GM12878 (cell line): ENCODE results near the gene TMA16. TPM values are rescaled to one million over a fixed set of nuclear protein-coding genes. Genes with fewer than 3 reads are reported as not detected.

ENCODE experiments used
- ATAC-seq: fragments of 200-7000 bp; cut with Tn5 transposase; 3 replicates; pipeline ENCODE4 v1.9.1; 2020; ENCODE audit warnings: mild to moderate bottlenecking, moderate library complexity
- BruUV-seq: library from RNA; stranded (reverse); fragments of 400-500 nt; replicated peaks from 2 replicates; lab custom pipeline; 2021; lab: Mats Ljungman, UMichigan
- CTCF ChIA-PET: fragments of 300-600 bp; sonication (Branson Sonifier 250); formaldehyde crosslinking; extraction: SDS; loops from one replicate; lab custom pipeline; 2021; ENCODE audit warnings: inconsistent platforms; lab: Yijun Ruan, JAX
- POLR2A ChIA-PET: fragments of 350-600 bp; formaldehyde crosslinking; extraction: SDS; loops from one replicate; lab custom pipeline; 2021; ENCODE audit warnings: inconsistent platforms; lab: Charles Lee
- RAD21 ChIA-PET: fragments of 300-600 bp; sonication (Branson Sonifier 250); formaldehyde crosslinking; loops from one replicate; lab custom pipeline; 2023; ENCODE audit warnings: antibody characterized with exemption; ENCODE audit not compliant: unreplicated experiment; lab: Charles Lee
- SMC1A ChIA-PET: fragments of 300-600 bp; sonication (Branson Sonifier 250); formaldehyde crosslinking; loops from one replicate; lab custom pipeline; 2023; ENCODE audit not compliant: unreplicated experiment, uncharacterized antibody; lab: Charles Lee
- DNase-seq: peaks from one replicate; pipeline ENCODE4 v3.0.0-alpha.2; 2011; ENCODE audit warnings: low read depth, low spot score
- FAIRE-seq: peaks from 3 replicates; lab custom pipeline; 2011; peaks lifted over from hg19 to GRCh38; lab: Jason Lieb, UNC
- H2AFZ ChIP-seq: 2 replicates; pipeline ENCODE4 v1.6.0; 2011; ENCODE audit warnings: low read depth, low read length, control low read depth; ENCODE audit not compliant: control insufficient read depth
- H3K27ac ChIP-seq: 2 replicates; pipeline ENCODE4 v1.5.1; 2011; ENCODE audit warnings: control low read depth; ENCODE audit not compliant: control insufficient read depth, insufficient read depth
- H3K27me3 ChIP-seq, 2 experiments: replicated peaks in 1 of 2; 2 replicates each; pipeline versions ENCODE4 v1.6.0 to v1.6.1; 2011; ENCODE audit warnings: low read length in 1 of 2; ENCODE audit not compliant: control insufficient read depth in 2 of 2, insufficient read depth in 2 of 2
- H3K36me3 ChIP-seq, 2 experiments: 2 replicates each; pipeline ENCODE4 v1.5.1; 2011; ENCODE audit warnings: low read length in 1 of 2; ENCODE audit not compliant: control insufficient read depth in 2 of 2, insufficient read depth in 2 of 2
- H3K4me1 ChIP-seq: 2 replicates; pipeline ENCODE4 v1.6.1; 2011; ENCODE audit warnings: mild to moderate bottlenecking, low read length, moderate library complexity, mixed read lengths; ENCODE audit not compliant: control insufficient read depth, insufficient read depth
- H3K4me2 ChIP-seq: 2 replicates; pipeline ENCODE4 v1.6.0; 2011; ENCODE audit warnings: control low read depth; ENCODE audit not compliant: control insufficient read depth, insufficient read depth
- H3K4me3 ChIP-seq: fragments of 200-600 bp; sonication (generic); 2 replicates; pipeline ENCODE4 v1.5.1; 2016
- H3K79me2 ChIP-seq: 2 replicates; pipeline ENCODE4 v1.6.0; 2011; ENCODE audit warnings: low read length; ENCODE audit not compliant: control insufficient read depth, insufficient read depth
- H3K9ac ChIP-seq: 2 replicates; pipeline ENCODE4 v1.8.0; 2011; ENCODE audit warnings: low read length, control low read depth, mixed read lengths; ENCODE audit not compliant: control insufficient read depth, insufficient read depth
- H3K9me3 ChIP-seq: replicated peaks from 3 replicates; pipeline ENCODE4 v1.5.1; 2011; ENCODE audit warnings: mild to moderate bottlenecking, low read length; ENCODE audit not compliant: control insufficient read depth, insufficient read depth
- H4K20me1 ChIP-seq: 2 replicates; pipeline ENCODE4 v1.6.0; 2011; ENCODE audit not compliant: control insufficient read depth, insufficient read depth
- ATF3 ChIP-seq: IDR thresholded peaks from 2 replicates; pipeline ENCODE4 v1.6.1; 2011; ENCODE audit warnings: low read depth, mild to moderate bottlenecking, low read length, moderate library complexity, borderline replicate concordance; ENCODE audit errors: extremely low read depth
- BRCA1 ChIP-seq: IDR thresholded peaks from 2 replicates; pipeline ENCODE4 v1.6.1; 2011; ENCODE audit warnings: low read depth, low read length, improper control_type of control experiment
- GABPA ChIP-seq: IDR thresholded peaks from 2 replicates; pipeline ENCODE4 v1.6.1; 2014; ENCODE audit warnings: antibody characterized with exemption, low read depth, mild to moderate bottlenecking, inconsistent platforms
- IRF5 ChIP-seq: fragments of 450-650 bp; IDR thresholded peaks from 2 replicates; pipeline ENCODE4 v1.6.1; 2017; ENCODE audit warnings: borderline replicate concordance
- KLF5 ChIP-seq: fragments of 450-650 bp; IDR thresholded peaks from 2 replicates; pipeline ENCODE4 v1.6.1; 2014; ENCODE audit warnings: mild to moderate bottlenecking; ENCODE audit not compliant: partially characterized antibody
- MLLT1 ChIP-seq: fragments of 450-650 bp; IDR thresholded peaks from 2 replicates; pipeline ENCODE4 v1.6.1; 2016; ENCODE audit warnings: mild to moderate bottlenecking
- POLR2AphosphoS2 ChIP-seq: IDR thresholded peaks from 2 replicates; pipeline ENCODE4 v1.6.1; 2011; ENCODE audit warnings: low read depth, mild to moderate bottlenecking, low read length, improper control_type of control experiment, moderate library complexity
- SRF ChIP-seq, 2 experiments: IDR thresholded peaks; 2 replicates each; pipeline ENCODE4 v1.6.1; 2011; ENCODE audit warnings: low read depth in 2 of 2, low read length in 2 of 2, mild to moderate bottlenecking in 1 of 2, moderate library complexity in 1 of 2
- SUPT20H ChIP-seq: IDR thresholded peaks from 2 replicates; pipeline ENCODE4 v1.6.1; 2011; ENCODE audit warnings: low read depth, mild to moderate bottlenecking, low read length, moderate library complexity, borderline replicate concordance; ENCODE audit not compliant: control insufficient read depth
- SUZ12 ChIP-seq: fragments of 200-600 bp; sonication (generic); IDR thresholded peaks from one replicate; pipeline ENCODE4 v1.6.1; 2018; ENCODE audit warnings: antibody characterized with exemption, mild to moderate bottlenecking; ENCODE audit not compliant: unreplicated experiment
- USF1 ChIP-seq: IDR thresholded peaks from 2 replicates; pipeline ENCODE4 v1.6.1; 2011; ENCODE audit warnings: borderline replicate concordance, low read depth, mild to moderate bottlenecking, moderate library complexity, mixed read lengths, low read length; ENCODE audit not compliant: insufficient read depth; ENCODE audit errors: extremely low read length
- YBX1 ChIP-seq: fragments of 450-650 bp; IDR thresholded peaks from 2 replicates; pipeline ENCODE4 v1.6.1; 2016; ENCODE audit warnings: antibody characterized with exemption
- ZSCAN29 ChIP-seq: fragments of 450-650 bp; IDR thresholded peaks from 2 replicates; pipeline ENCODE4 v1.6.1; 2017; ENCODE audit warnings: mild to moderate bottlenecking, moderate library complexity
- WGBS: methylation state at CpG from one replicate; pipeline ENCODE4 v1.1.6; 2016; ENCODE audit warnings: low lambda C conversion rate; ENCODE audit not compliant: insufficient replicate concordance, insufficient coverage; ENCODE audit errors: missing lambda C conversion rate; 5-methylcytosine and 5-hydroxymethylcytosine counted together
- in situ Hi-C: fragments of 300-500 bp; cut with MboI; formaldehyde crosslinking; loops from 9 replicates; pipeline ENCODE4 v1.14.3; 2018; ENCODE audit warnings: mixed read lengths
- intact Hi-C: fragments of 100-400 bp; cut with micrococcal nuclease; formaldehyde crosslinking; loops from one replicate; pipeline ENCODE4 v1.14.2; 2022; ENCODE audit not compliant: unreplicated experiment
- polyA plus RNA-seq, 11 experiments: library from polyadenylated mRNA; depleted of rRNA in 4 of 11; unstranded in 6 of 11; stranded (reverse) in 5 of 11; fragments of >200 nt; fragmentation: Nextera tagmentation in 4 of 11; fragmentation: Illumina TruSeq in 1 of 11; extraction: Ambion mirVana in 4 of 11; extraction: Trizol in 1 of 11; gene quantifications; 1 replicate in 1 of 11; 2 replicates in 10 of 11; pipeline versions ENCODE4 v1.2.1 to v1.2.3, GENCODE V29; 2011 to 2016; ENCODE audit warnings: inconsistent platforms in 2 of 11, missing spikeins in 2 of 11, low read depth in 1 of 11
- total RNA-seq, 4 experiments: library from RNA; depleted of rRNA in 3 of 4; stranded (reverse); fragments of >200 nt in 3 of 4; fragmentation: Illumina TruSeq in 1 of 4; extraction: Trizol in 1 of 4; gene quantifications; 2 replicates each; pipeline versions ENCODE4 v1.2.1 to v1.2.3, GENCODE V29; 2013 to 2021

TMA16 gene
- total and polyA plus RNA-seq, 10 of the 15 experiments (the other 5 are each of a cell fraction or from before 2014, with no cell fraction given) = 37.9 to 91.0 (median 55.8) TPM

GRCh38 chr4:163528653-163529052, 34.2 kb downstream of the TMA16 start:
- in situ Hi-C loops (no loop called here), intact Hi-C loops (no loop called here)
- RAD21 ChIA-PET = no interaction called here
- WGBS = 82% methylated on average over 4 of the region's 4 CpGs
- FAIRE-seq (no peak), ATAC-seq (no peak), DNase-seq (no peak)
- no peak for TF ChIP-seq IRF5
- TF ChIP-seq ZSCAN29 = no peak
- no peak for TF ChIP-seq SUPT20H
- no peak for TF ChIP-seq SRF (IDR thresholded peaks at IDR 0.05; ENCODE audit: low read depth in 2 of 2, low read length in 2 of 2)
- Histone ChIP-seq H3K4me1 (no peaks in the 10 kb centered on the region), H2AFZ (no peak overlapping the region), H3K27ac (no peak overlapping the region), H3K79me2 (no peaks in the 10 kb centered on the region), H3K9me3 (no peaks in the 10 kb centered on the region), H3K4me3 (no peak overlapping the region), H3K27me3 (no peaks in the 10 kb centered on the region), H3K9ac (no peak overlapping the region), H3K36me3 (peaks cover 0 to 4% of the 10 kb centered on the region in 2 experiments; a peak in 2 of 4 replicates), H4K20me1 (no peaks in the 10 kb centered on the region), H3K4me2 (no peak overlapping the region)
- CTCF ChIA-PET = interaction anchor here (0.6 to 2.4 kb wide), 3 partner anchors 11 to 34 kb away, joined by 3 to 10 read pairs (median 3); partner anchors contain the start of gene TMA16
- POLR2A ChIA-PET = no interaction called here
- BruUV-seq = no TSS peak
- SMC1A ChIA-PET = interaction anchor here (1.2 kb wide), 1 partner anchor 32 kb away, joined by 4 read pairs; no protein-coding TSS in a partner anchor

- SMC1A ChIA-PET = interaction anchor here (0.5 to 1.2 kb wide), 3 partner anchors 14 to 693 kb away, joined by 3 to 4 read pairs (median 3); no protein-coding TSS in a partner anchor
- no peak for FAIRE-seq
- RAD21 ChIA-PET = no interaction called here
- Histone ChIP-seq H3K4me2 (no peak overlapping the region), H3K9me3 (no peaks in the 10 kb centered on the region), H4K20me1 (no peaks in the 10 kb centered on the region), H3K9ac (no peak overlapping the region), H3K27me3 (no peaks in the 10 kb centered on the region), H3K4me3 (no peak overlapping the region), H3K36me3 (no peaks in the 10 kb centered on the region; a peak in 1 of 4 replicates), H2AFZ (no peak overlapping the region), H3K27ac (no peak overlapping the region), H3K79me2 (no peaks in the 10 kb centered on the region), H3K4me1 (no peaks in the 10 kb centered on the region)
- POLR2A ChIA-PET = no interaction called here
- 93% methylated on average over 4 of the region's 4 CpGs for WGBS
- in situ Hi-C loops (no loop called here), intact Hi-C loops (no loop called here)
- no peak for ATAC-seq
- CTCF ChIA-PET = interaction anchor here (0.9 kb wide), 1 partner anchor 32 kb away, joined by 3 read pairs; no protein-coding TSS in a partner anchor
- BruUV-seq = no TSS peak
- no peak for DNase-seq
- TF ChIP-seq USF1 (no peak), GABPA (no peak), SUZ12 (no peak), KLF5 (no peak), ATF3 (no peak), BRCA1 (no peak), POLR2AphosphoS2 (no peak), YBX1 (no peak), MLLT1 (no peak)
Measured at GRCh38 chr4:163534056-163534455, 39.6 kb downstream of the TMA16 start.
